ENCODE data around the gene MRPL10.
"Not testable (repeated sequence)": the region's sequence is repeated elsewhere in the genome, so short reads cannot be mapped to it uniquely, and the experiment has no call there.

Gene MRPL10

GRCh38 chr17:47776330-47777197 lies 54.8 kb downstream of the MRPL10 start:
- no peak for DNase-seq (ENCODE audit: low read depth)
- H3K4me3 ChIP-seq (ENCODE audit: low read length), result no peak overlapping the region
- TF ChIP-seq CTCF (conservative IDR thresholded peaks at IDR 0.05; ENCODE audit: low read depth, low read length), result peak; percentile 66

- H3K4me3 ChIP-seq (ENCODE audit: low read length), result no peak overlapping the region
- DNase-seq (ENCODE audit: low read depth), result no peak
- no peak for TF ChIP-seq CTCF (conservative IDR thresholded peaks at IDR 0.05; ENCODE audit: low read depth, low read length)
Measured at GRCh38 chr17:47774987-47775580, 56.3 kb downstream of the MRPL10 start.

GRCh38 chr17:47774331-47774730 lies 57.0 kb downstream of the MRPL10 start:
- TF ChIP-seq CTCF (conservative IDR thresholded peaks at IDR 0.05; ENCODE audit: low read depth, low read length), result no peak
- DNase-seq (ENCODE audit: low read depth), result no peak
- no peak overlapping the region for H3K4me3 ChIP-seq (ENCODE audit: low read length)

GRCh38 chr17:47773649-47774048 lies 57.7 kb downstream of the MRPL10 start:
- H3K4me3 ChIP-seq (ENCODE audit: low read length); DNase-seq (ENCODE audit: low read depth): not testable (repeated sequence)
